ENCODE measurements around the gene FBXL14.
"Not testable (repeated sequence)": the region's sequence is repeated elsewhere in the genome, so short reads cannot be mapped to it uniquely, and the experiment has no call there.

FBXL14 gene

DNA sequence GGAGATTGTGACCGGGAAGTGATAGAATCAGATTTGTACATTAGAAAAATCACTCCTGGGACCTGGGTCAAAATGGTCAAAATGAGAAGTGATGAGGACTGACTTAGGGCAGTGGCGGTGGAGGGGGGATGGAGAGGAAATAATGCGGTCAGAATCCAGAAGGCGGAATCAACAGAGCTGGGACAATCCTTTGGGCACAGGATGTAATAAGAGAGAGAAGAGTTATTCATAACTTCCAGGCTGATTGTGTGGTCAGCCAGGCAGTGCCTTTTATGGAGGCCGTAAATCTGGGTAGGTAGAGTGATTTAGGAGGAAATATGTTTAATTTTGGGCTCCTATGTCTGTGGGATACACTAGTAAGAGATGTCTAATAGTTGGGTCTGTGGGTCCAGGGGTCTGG is 21.6 kb downstream of the FBXL14 start:
- DNase-seq (ENCODE audit: low read depth in 2 of 2), result no peak

DNA sequence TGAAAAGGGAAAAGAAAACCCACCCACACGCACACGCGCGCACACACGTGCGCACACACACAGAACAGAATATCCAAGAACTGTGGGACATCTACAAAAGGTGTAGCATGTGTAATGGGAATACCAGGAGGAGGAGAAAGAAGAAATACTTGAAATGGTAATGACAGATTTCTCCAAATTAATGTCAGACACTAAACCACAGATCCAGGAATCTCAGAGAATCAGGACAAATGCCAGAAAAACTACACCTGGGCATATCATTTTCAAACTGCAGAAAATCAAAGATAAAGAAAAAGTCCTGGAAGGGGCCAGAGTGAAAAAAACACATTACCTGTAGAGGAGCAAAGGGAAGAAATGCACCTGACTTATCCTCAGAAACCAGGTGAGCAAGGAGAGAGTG is 26.5 kb downstream of the FBXL14 start:
- no peak for DNase-seq (ENCODE audit: low read depth in 2 of 2)

GRCh38 chr12:1566449-1567135 is 27.8 kb downstream of the FBXL14 start:
- DNase-seq (ENCODE audit: low read depth in 2 of 2), result no peak

GRCh38 chr12:1565172-1565571 is 29.2 kb downstream of the FBXL14 start:
- no peak for DNase-seq (ENCODE audit: low read depth in 2 of 2)

DNA sequence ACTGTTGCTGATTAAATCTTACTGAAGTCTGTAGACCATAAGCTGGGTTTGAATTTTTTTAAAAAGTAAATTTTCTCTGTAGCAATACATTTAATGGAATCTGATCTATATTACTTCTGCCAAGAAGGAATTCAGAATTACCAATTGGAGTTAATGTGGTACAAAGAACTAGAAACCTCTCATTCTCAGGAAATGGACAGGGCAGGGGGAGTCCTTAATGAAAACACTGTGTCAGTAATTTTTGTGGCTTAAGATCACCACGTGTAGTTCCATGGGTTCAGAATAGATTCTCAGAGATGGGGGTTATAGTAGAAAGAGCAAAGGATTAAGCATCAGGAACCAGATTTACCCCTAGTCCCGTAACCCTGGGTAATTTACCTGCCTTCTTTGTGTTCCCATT is 30.3 kb downstream of the FBXL14 start:
- DNase-seq (ENCODE audit: low read depth in 2 of 2), result no peak

DNA sequence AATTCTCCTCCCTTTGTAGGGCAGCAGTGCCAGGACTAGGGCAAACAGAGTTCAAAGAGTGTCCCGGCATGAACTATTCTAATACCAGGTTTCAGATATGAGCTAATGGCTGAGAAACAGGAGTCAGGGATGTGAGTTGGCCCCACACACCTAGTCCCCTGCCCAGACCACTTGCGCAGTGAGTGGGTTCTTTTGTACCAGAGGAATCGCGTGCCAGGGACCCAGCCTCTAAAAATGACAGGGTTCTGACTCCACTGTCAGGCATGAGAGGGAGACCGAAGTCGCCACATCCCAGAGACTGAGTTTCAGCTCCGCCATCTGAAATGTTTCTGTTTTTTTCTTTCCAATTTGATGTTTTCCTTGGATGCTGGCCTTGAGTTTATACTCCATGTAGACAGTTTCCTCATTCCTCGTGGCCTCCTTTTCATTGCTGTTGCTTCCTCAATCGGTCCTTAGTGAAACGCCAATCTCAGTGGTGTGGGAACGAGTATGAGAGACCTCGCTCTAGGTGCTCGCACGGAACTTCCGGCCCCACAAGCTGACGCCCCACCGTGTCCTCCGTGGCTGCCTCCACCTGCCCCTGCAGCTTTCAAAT is 31.5 kb downstream of the FBXL14 start:
- no peak for DNase-seq (ENCODE audit: low read depth in 2 of 2)

DNA sequence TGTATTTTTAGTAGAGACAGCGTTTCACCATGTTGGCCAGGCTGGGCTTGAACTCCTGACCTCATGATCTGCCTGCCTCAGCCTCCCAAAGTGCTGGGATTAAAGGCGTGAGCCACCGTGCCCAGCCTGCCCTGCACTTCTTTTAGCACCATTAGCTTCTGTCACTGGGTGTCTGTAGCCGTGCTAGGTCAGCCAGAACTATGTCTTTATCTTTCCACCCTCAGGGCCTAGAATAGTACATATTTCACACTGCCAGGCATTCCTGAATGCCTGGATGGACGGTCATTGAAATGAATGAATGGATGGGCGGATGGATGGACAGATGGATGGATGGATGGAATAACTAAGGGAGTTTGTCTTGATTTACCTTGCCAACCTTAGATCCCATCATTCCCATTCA is 33.7 kb downstream of the FBXL14 start:
- DNase-seq (ENCODE audit: low read depth in 2 of 2), result no peak

GRCh38 chr12:1559676-1560091 is 34.7 kb downstream of the FBXL14 start:
- no peak for DNase-seq (ENCODE audit: low read depth in 2 of 2)

GRCh38 chr12:1558108-1558507 is 36.3 kb downstream of the FBXL14 start:
- DNase-seq (ENCODE audit: low read depth in 2 of 2), result not testable (repeated sequence)

- peak in 1 of 2 donors; percentile 52 for DNase-seq (ENCODE audit: low read depth in 2 of 2)
These were observed 40.1 kb downstream of the FBXL14 start for GRCh38 chr12:1553987-1554982.

- no peak for DNase-seq (ENCODE audit: low read depth in 2 of 2)
These were observed 40.8 kb downstream of the FBXL14 start for GRCh38 chr12:1553536-1553935.

DNA sequence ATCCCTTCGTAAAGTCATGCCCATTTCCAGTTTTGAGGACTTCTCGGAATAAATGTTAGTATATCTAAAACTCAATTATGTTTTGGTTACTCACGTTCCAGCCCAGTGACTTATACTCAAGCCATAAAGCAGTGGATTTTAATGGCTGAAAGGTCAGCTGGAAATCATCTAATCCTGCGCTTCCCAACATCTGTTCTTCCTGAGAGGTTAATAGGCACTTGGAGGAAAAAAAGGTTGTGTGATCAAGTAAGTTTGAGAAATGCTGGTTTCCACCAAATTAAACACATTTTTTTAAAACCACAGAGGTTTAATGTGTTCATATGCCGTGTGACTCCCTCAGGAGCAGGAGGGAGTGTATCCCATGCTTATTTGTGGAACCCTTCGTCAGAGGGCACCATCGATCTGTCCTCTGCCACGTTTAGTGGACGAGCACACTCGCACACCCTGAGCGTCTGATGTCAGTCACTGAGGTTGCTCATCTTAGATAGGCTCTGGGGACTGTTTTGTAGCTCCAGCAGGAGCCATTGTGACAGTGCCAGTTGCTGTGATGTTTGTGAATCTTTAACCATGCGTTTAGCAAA is 41.4 kb downstream of the FBXL14 start:
- no peak for DNase-seq (ENCODE audit: low read depth in 2 of 2)

DNA sequence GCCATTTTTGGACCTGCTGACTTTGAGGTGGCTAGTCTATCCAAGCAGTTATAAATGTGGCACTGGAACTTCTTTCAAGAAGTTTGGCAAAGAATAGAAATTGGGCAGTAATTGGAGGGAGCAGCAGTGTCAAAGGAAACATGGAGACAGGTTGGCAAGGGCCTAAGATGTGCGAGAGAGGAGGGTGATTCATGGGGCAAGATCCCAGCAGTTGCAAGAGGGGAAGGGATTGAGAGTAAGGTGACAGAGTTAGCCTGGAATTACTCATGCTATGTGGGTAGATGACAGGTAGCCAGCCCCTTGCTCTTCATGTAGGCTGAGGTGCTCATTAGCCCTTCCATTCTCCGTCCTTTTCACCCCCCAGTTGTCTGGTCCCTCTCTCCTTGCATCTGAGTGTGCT is 42.2 kb downstream of the FBXL14 start:
- DNase-seq (ENCODE audit: low read depth in 2 of 2), result no peak

DNA sequence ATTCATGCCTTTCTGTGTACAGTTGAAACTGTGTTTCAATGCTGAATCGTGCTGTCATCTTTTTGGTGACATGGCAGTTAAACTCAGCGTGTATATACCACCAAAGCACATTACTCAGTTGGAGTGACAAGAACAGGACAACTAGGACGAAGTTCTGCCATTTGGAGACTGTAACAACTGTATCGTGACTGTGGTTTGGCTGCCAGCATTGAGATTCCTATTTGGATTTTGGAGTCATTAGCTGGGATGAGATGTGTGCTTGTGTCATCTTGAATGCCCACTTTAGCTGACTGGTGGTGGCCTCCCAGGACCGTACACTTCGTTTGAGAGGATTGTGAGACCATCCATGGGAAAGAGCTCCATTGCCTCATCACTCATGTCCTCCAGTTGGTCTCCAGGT is 42.9 kb downstream of the FBXL14 start:
- no peak for DNase-seq (ENCODE audit: low read depth in 2 of 2)

DNA sequence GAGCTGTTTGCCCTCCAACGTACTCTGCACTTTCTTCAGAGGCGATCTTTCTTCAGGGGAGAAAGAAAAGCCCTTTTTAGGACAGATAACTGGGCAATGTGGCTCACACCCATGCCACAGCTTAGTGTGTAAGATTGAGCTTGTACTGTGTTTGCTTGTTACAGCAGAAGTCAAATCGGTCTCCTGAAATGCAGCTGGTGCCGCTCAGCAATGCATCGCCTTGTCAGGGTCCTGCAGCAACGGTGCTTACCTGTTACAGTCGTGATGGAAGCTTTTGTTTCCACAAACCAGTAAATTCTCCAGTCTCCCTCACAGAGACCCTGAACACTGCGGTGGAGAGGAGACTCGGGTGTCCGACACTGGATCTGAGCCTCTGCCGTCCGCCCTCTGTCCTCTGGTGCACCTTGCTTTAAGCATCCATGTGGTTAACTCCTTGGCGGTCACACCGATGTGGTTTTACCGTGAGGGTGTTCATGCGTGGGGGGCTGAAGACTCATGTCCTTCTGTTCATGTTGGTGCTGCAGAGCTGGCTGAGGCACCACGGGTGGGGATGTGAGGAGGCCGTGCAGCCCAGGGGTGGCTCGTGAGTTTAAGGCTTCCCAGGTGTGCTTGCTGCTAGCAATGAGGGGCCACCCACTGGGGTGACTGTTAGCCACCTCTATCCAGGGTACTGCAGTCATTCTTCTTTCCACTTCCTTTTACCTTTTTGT is 47.3 kb downstream of the FBXL14 start:
- DNase-seq (ENCODE audit: low read depth in 2 of 2), result no peak

DNA sequence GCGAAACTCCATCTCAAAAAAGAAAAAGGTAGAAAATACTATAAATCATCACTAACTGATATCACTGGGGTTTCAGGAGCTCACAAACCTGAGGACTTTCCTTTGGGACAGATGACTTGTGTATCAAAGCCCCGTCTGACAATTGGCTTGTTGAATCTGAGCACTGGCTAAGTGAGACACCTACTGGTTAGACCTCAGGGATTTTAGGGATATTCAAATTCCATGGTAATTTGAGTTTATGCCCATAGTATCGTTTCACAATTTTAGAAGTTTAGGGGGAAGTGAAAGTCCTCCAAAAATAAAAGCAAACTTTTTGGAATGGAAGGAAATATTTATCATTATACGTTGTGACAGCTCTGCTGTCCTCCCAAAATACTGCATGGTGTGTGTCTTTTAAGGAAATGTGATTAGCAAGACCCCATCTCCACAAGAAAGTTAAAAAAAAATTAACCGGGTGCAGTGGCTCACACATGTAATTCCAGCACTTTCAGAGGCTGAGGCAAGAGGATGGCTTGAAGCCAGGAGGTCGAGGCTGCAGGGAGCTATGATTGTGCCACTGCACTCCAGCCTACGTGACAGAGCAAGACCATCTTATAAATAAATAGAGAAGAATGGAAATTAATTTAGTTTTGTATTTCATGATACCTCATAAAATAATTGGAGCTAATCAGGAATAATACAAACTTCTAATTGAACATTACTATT is 49.2 kb downstream of the FBXL14 start:
- DNase-seq (ENCODE audit: low read depth in 2 of 2), result no peak

DNA sequence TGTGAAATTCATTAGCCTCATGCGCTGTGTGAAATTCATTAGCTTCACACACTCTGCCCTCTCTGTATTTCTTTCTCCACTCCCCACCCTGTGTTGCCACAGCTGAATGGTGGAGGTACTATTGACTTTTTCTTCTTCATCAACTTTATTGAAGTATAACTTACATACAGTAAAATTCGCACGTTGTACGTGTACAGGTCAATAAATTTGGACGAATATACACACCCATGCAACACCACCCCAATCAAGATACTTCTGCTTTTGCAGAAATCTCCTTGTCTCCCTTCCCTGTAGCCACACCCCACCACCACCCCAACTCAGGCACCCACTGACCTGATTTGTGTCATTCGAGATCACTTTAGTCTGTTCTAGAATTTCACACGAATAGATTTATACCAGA is 51.8 kb downstream of the FBXL14 start:
- DNase-seq (ENCODE audit: low read depth in 2 of 2), result no peak

GRCh38 chr12:1540690-1541089 is 53.7 kb downstream of the FBXL14 start:
- no peak for DNase-seq (ENCODE audit: low read depth in 2 of 2)

- DNase-seq (ENCODE audit: low read depth in 2 of 2), result no peak
These were observed 55.2 kb downstream of the FBXL14 start for GRCh38 chr12:1539135-1539534.

- no peak for DNase-seq (ENCODE audit: low read depth in 2 of 2)
These were observed 57.6 kb downstream of the FBXL14 start for GRCh38 chr12:1536817-1537216.

DNA sequence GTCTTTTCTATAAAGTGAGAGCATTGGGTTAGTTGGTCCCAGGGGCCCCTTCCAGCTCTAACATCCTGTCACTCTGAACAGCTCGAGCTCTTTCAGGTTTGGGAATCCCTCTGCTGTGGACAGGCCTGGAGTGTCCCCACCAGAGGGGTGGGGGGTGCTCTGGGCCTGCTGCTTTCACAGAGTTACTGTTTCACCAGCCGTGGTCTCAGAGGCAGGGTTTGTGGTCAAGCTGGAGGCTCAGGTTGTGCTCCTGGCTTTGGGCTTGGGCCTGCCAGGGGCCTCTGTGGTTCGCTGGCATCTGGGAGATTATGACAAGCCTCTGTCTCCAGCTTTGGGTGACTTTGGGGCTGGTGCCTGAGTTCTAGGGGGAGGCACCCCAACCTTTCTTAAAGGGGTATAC is 59.6 kb downstream of the FBXL14 start:
- DNase-seq (ENCODE audit: low read depth in 2 of 2), result no peak

Measured in stimulated activated CD4-positive, alpha-beta T cell treated with anti-CD3 and anti-CD28 coated beads, Interleukin-4, amount 100 ng/mL, for 48 hours (primary cell).